Cardiac muscle cell (in vitro differentiated cells and primary cell): ENCODE results near the gene VEZT. TPM values are rescaled to one million over a fixed set of nuclear protein-coding genes. Genes with fewer than 3 reads are reported as not detected.
A peak's percentile ranks its signal among the peaks of the same experiment; 100 is the strongest.

Source experiments
- DNase-seq, 2 donors: peaks; one replicate each; pipeline versions ENCODE4 v3.0.0 to v3.0.0-alpha.2; 2010 to 2017; ENCODE audit warnings: low read depth in 1 of 2, low spot score in 1 of 2
- H3K27ac ChIP-seq: fragments of 200-600 bp; sonication (generic); 2 replicates; pipeline ENCODE4 v1.5.1; 2016
- H3K27me3 ChIP-seq: fragments of 200-600 bp; sonication (generic); 2 replicates; pipeline ENCODE4 v1.6.0; 2016; ENCODE audit warnings: control low read depth
- H3K36me3 ChIP-seq: fragments of 200-600 bp; sonication (generic); 2 replicates; pipeline ENCODE4 v1.5.1; 2016; ENCODE audit warnings: control low read depth
- H3K4me1 ChIP-seq: fragments of 200-600 bp; sonication (generic); 2 replicates; pipeline ENCODE4 v1.8.1; 2017; ENCODE audit warnings: low read depth, mild to moderate bottlenecking, mixed run types
- H3K4me3 ChIP-seq: fragments of 200-600 bp; sonication (generic); 2 replicates; pipeline ENCODE4 v1.5.1; 2016; ENCODE audit warnings: mild to moderate bottlenecking
- H3K9me3 ChIP-seq: fragments of 200-600 bp; sonication (generic); 2 replicates; pipeline ENCODE4 v1.5.1; 2017; ENCODE audit warnings: low read depth, mild to moderate bottlenecking, control low read depth
- polyA plus RNA-seq: library from polyadenylated mRNA; unstranded; fragments of >200 nt; fragmentation: Nextera tagmentation; extraction: Ambion mirVana; gene quantifications from 2 replicates; pipeline ENCODE4 v1.2.1, GENCODE V29; 2016
- total RNA-seq: library from RNA; depleted of rRNA; stranded (reverse); fragments of >200 nt; gene quantifications from 2 replicates; pipeline ENCODE4 v1.2.3, GENCODE V29; 2016
- TF ChIP-seq, protein P1 (sequence below): IDR thresholded peaks from 2 replicates; pipeline ENCODE4 v1.5.1; 2012; ENCODE audit warnings: low read depth, mild to moderate bottlenecking, low read length

VEZT gene
- total and polyA plus RNA-seq, 2 experiments from 2014 or later: 50.6 to 56.9 TPM

DNA sequence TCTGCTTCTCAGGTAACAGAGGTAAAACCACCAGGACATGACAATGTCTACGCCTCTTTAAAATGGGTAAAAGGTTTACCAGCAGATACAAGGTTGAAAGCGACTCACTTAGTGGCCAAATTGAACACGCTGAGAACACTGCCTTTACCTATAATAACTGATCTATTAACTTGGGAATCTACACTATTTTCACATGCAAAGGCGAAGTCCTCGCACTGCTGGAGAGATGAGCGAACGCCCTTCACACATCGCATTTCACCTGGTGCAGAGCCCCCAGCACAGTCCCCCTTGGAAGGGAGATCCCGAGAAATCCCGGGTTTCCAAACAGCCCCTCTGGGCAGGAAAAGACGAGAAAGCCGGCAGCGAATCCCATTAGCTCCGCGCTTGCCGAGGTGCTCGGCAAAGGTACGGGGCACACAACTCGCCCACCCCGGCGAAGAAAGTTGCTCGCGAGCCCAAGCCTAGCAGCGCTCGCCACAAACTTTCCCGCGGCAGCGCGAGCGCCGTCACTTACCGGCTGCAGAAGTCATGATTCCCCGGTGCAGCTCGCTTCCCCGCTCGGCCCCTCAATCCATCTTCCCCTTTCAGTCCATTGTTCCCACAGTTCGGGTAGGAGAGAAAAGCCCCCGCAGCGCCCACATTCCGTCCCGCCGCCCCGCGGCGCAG, 763 bp upstream of the VEZT start:
- TF ChIP-seq, protein P1, sequence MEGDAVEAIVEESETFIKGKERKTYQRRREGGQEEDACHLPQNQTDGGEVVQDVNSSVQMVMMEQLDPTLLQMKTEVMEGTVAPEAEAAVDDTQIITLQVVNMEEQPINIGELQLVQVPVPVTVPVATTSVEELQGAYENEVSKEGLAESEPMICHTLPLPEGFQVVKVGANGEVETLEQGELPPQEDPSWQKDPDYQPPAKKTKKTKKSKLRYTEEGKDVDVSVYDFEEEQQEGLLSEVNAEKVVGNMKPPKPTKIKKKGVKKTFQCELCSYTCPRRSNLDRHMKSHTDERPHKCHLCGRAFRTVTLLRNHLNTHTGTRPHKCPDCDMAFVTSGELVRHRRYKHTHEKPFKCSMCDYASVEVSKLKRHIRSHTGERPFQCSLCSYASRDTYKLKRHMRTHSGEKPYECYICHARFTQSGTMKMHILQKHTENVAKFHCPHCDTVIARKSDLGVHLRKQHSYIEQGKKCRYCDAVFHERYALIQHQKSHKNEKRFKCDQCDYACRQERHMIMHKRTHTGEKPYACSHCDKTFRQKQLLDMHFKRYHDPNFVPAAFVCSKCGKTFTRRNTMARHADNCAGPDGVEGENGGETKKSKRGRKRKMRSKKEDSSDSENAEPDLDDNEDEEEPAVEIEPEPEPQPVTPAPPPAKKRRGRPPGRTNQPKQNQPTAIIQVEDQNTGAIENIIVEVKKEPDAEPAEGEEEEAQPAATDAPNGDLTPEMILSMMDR: no peak
- H3K4me3 ChIP-seq: peak overlapping the region; percentile 67
- H3K27me3 ChIP-seq: no peaks in the 10 kb centered on the region
- H3K4me1 ChIP-seq: peaks cover 34% of the 10 kb centered on the region
- DNase-seq: peak in 1 of 2 donors; percentile 24
- H3K36me3 ChIP-seq: no peaks in the 10 kb centered on the region
- H3K27ac ChIP-seq: peak overlapping the region; percentile 92
- no peaks in the 10 kb centered on the region for H3K9me3 ChIP-seq

DNA sequence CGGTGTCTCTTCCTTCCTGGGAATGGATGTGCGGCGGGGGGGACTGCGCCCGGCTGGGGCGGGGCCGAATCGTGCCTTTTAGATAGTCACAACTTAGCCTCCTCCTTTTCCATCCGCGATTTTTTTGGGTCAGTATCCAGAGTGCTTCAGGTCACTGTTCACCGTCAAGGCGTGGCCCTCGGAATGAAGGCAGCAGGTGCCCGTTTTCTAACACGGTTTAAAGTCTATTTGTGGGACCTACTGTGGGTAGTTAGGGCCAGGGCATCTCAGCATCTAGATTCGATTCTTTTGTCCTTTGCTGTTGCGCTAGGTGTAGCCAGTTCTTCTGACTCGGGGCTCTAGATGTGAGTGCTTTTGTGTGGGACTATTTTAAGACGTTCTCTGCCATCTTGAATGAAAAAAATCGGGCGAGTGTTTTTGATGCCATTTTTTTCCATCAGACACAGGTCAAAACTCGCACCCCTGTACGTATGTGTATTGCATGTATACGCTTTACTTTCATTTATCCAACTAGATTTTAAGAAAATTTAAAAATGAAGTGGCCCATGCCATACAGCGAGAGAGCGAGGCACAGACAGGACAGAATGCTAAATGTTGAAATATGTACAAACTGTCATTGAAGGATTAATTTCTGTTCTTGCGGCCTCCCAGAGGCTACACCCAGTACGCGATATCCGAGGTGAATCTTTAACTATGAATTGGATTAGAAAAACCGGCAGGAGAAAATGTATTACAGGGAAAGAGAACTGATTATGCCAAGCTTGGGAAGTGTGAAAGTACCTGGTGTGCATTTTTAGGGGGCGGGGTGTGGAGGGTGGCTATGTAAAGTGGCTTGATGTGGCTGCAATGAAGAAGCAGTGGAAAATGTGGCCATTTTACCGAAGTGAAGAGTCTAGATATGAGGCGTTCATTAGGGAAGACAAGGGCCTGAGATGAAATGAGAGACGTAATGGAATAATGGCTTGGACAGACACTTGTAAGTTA, 835 bp downstream of the VEZT start:
- TF ChIP-seq, protein P1: no peak
- no peaks in the 10 kb centered on the region for H3K9me3 ChIP-seq
- H3K36me3 ChIP-seq: no peaks in the 10 kb centered on the region
- peak overlapping the region; percentile 91 for H3K27ac ChIP-seq
- H3K27me3 ChIP-seq: no peaks in the 10 kb centered on the region
- DNase-seq: peak; percentile 15 to 56
- H3K4me1 ChIP-seq: peaks cover 34% of the 10 kb centered on the region
- peak overlapping the region; percentile 64 for H3K4me3 ChIP-seq

DNA sequence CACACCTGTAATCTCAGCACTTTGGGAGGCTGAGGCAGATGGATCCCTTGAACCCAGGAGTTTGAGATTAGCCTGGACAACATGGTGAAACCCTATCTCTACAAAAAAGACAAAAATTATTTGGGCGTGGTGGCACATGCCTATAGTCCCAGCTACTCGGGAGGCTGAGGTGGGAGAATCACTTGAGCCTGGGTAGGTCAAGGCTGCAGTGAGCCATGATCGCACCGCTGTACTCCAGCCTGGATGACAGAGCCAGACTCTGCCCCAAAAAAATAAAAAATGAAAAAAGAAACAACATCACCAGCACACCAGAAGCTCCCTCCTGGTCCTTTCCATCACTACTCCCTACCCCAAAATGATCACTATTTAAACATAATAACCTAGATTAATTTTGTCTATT, 2.6 kb downstream of the VEZT start:
- H3K27ac ChIP-seq: peak overlapping the region; percentile 91
- DNase-seq: no peak
- no peaks in the 10 kb centered on the region for H3K36me3 ChIP-seq
- no peaks in the 10 kb centered on the region for H3K27me3 ChIP-seq
- H3K9me3 ChIP-seq: no peaks in the 10 kb centered on the region
- H3K4me3 ChIP-seq: no peak overlapping the region
- TF ChIP-seq, protein P1: no peak
- peaks cover 25% of the 10 kb centered on the region for H3K4me1 ChIP-seq

DNA sequence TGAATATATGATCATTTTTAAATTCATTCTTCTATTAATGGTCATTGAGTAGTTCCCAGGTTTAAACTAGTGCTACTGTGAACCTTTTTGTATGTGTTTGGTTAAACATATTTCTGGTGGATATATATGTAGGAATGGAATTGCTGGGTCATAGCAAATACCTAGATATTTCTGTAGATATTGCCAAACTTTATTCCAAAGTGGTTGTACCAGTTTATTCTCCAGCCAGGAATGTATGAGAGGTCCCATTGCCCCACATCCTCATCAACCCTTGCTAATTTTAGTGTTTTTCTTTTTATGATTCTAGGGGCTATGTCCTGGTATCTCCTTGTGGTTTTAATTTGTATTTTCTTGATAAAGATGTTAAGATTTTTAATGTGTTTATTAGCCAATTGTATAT, 3.1 kb downstream of the VEZT start:
- H3K9me3 ChIP-seq: no peaks in the 10 kb centered on the region
- peaks cover 20% of the 10 kb centered on the region for H3K4me1 ChIP-seq
- TF ChIP-seq, protein P1: no peak
- no peaks in the 10 kb centered on the region for H3K36me3 ChIP-seq
- no peak overlapping the region for H3K27ac ChIP-seq
- H3K27me3 ChIP-seq: no peaks in the 10 kb centered on the region
- DNase-seq: no peak
- no peak overlapping the region for H3K4me3 ChIP-seq

DNA sequence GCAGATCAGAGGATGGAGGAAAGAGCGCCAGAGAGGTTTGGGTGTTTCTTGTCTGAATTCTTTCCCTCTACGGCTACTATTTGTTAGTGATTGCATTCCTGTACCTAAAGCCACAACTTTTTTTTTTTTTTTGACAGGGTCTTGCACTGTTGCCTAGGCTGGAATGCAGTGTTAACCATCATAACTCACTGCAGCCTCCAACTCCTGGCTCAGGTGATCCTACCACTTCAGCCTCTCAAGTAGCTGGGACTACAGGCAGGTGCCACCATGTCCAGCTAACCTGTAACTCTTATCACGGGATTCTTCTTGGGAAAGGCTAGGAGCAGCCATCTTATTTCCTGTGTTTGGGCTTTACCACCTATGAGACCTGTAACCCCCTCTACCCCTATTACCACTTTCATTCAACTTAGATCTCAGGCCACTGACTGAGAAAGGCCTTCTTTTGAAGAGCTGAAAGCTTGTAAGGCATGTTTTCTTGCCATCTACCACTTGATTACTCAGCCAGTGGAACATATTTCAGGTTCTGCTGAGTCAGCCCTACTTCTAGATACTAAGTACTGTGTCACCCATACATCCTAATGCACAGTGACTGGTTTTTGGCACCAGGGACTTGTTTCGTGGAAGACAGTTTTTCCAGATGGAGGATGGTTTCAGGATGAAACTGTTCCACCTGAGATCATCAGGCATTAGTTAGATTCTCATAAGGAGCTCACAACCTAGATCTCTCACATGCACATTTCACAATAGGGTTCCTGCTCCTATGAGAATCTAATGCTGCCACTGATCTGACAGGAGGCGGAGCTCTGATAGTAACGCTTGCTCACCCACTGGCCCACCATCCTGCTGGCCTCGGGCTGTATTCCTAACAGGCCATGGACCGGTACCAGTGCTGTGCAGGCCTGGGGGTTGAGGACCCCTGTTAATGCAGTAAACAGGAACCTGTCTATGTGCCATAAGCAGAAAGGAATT, 6.9 kb downstream of the VEZT start:
- H3K27me3 ChIP-seq: no peaks in the 10 kb centered on the region
- H3K4me3 ChIP-seq: no peak overlapping the region
- TF ChIP-seq, protein P1: no peak
- DNase-seq: peak; percentile 15 to 70
- H3K27ac ChIP-seq: no peak overlapping the region
- peaks cover 17% of the 10 kb centered on the region for H3K4me1 ChIP-seq
- peaks cover 3% of the 10 kb centered on the region for H3K36me3 ChIP-seq
- H3K9me3 ChIP-seq: no peaks in the 10 kb centered on the region
